ENCODE results near the gene TLR5.

The TLR5 gene

GRCh38 chr1:223152399-223152798 is 9.4 kb upstream of the TLR5 start:
- no peak for DNase-seq (ENCODE audit: low read depth in 2 of 3, low spot score in 1 of 3)

- no peak for DNase-seq (ENCODE audit: low read depth in 2 of 3, low spot score in 1 of 3)
Measured at GRCh38 chr1:223150443-223150842, 7.4 kb upstream of the TLR5 start.

DNA sequence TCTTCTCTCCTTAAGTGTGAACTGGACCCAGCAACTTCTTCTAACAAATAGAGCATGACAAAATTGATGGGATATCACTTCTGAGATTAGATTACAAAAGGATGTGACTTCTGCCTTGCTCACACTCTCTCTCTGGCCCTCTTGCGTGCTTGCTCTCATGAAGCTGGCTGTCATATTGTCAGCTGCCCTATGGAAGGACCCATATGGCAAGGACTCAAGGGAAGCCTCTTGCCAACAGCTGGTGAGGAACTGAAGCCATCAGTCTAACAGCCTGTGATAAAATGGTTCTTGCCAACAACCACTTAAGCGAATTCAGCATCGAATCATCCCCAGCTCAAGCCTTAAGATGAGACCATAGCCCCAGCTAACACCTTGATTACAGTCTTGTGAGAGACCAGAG is 4.8 kb upstream of the TLR5 start:
- no peak for DNase-seq (ENCODE audit: low read depth in 2 of 3, low spot score in 1 of 3)

GRCh38 chr1:223147409-223147808 is 4.4 kb upstream of the TLR5 start:
- DNase-seq (ENCODE audit: low read depth in 2 of 3, low spot score in 1 of 3), result no peak

DNA sequence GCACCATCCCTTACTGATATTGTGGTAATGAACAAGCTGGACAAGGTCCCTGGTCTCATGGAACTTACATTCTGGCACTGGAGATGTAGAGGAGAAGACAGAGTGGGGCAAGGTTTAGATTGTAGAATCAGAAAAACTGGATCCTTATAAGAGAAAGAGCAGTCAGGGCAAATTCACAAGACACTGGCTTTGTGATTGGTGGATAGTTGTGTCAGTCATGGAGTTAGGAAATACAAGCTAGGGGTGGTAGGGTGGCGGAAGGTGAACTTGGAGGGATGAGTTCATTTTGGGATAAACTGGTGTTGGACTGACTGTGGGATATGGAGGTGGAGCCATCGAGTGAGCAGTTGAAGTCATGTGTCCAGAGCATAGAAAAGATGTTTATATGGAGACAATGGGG is 3.7 kb upstream of the TLR5 start:
- no peak for DNase-seq (ENCODE audit: low read depth in 2 of 3, low spot score in 1 of 3)

GRCh38 chr1:223144914-223145313 is 1.9 kb upstream of the TLR5 start:
- DNase-seq (ENCODE audit: low read depth in 2 of 3, low spot score in 1 of 3), result no peak

- DNase-seq (ENCODE audit: low read depth in 2 of 3, low spot score in 1 of 3), result no peak
Measured at GRCh38 chr1:223144431-223144830, 1.4 kb upstream of the TLR5 start.

GRCh38 chr1:223143537-223144248 is 645 bp upstream of the TLR5 start:
- peak in 1 of 3 donors; percentile 13 for DNase-seq (ENCODE audit: low read depth in 2 of 3, low spot score in 1 of 3)

DNA sequence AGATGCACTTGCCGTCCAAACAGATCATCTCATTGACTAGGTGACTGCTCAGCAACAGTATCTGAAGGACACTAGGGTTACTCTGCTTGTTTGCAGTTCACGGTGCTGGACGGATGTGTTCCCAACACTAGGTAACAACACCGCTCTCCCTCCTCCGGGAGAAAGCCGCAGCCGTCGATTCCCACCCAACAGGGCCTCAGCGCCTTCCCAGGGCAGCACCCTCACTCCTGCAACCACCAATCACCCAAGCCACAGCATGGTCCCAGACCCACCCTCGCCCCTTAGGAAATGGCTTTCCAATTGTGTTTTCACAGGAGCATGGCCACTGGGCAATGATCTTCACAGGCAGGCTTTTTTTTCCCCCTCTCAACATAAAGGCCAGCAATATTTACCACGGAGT is 779 bp downstream of the TLR5 start:
- DNase-seq (ENCODE audit: low read depth in 2 of 3, low spot score in 1 of 3), result no peak

GRCh38 chr1:223140611-223141405 is 2.2 kb downstream of the TLR5 start:
- DNase-seq (ENCODE audit: low read depth in 2 of 3, low spot score in 1 of 3), result no peak

DNA sequence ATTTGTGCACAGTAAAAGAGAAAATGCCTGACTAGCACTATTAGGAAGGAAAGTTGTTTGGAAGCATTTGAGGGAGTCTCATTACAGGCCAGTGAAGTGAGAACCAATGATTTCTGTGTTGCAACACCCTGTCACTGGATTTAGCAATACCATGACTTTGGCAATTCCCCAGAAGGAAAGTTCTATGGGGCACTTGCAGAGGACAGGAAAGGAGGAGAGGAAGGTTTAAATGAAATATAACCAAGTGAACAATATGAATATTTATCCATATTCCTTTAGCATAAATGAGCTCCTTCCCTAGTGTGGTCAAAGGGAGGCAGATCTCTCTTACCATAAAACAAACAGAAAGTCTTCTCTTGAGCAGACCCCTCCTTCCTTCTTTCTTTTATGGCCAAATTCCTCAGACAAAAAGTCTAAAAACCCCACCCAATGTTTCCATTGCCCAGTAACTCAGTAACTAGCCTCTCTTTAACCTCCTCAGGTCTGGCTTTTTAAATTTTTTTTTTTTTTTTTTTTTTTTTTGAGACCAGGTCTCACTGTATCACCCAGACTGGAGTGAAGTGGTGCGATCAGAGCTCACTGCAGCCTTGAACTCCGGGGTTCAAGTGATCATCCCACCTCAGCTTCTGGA is 5.5 kb downstream of the TLR5 start:
- no peak for DNase-seq (ENCODE audit: low read depth in 2 of 3, low spot score in 1 of 3)

- DNase-seq (ENCODE audit: low read depth in 2 of 3, low spot score in 1 of 3), result no peak
Measured at GRCh38 chr1:223136086-223136485, 7.0 kb downstream of the TLR5 start.

GRCh38 chr1:223135176-223135942 is 7.7 kb downstream of the TLR5 start:
- no peak for DNase-seq (ENCODE audit: low read depth in 2 of 3, low spot score in 1 of 3)

- DNase-seq (ENCODE audit: low read depth in 2 of 3, low spot score in 1 of 3), result peak; percentile 66 to 70 (median 70)
Measured at GRCh38 chr1:223133824-223134435, 9.1 kb downstream of the TLR5 start.

- no peak for DNase-seq (ENCODE audit: low read depth in 2 of 3, low spot score in 1 of 3)
Measured at GRCh38 chr1:223133306-223133823, 9.7 kb downstream of the TLR5 start.

- DNase-seq (ENCODE audit: low read depth in 2 of 3, low spot score in 1 of 3), result peak; percentile 33 to 58 (median 56)
Measured at GRCh38 chr1:223129229-223129901, 13.7 kb downstream of the TLR5 start.

- no peak for DNase-seq (ENCODE audit: low read depth in 2 of 3, low spot score in 1 of 3)
Measured at GRCh38 chr1:223126741-223127140, 16.3 kb downstream of the TLR5 start.

GRCh38 chr1:223125766-223126165 is 17.3 kb downstream of the TLR5 start:
- DNase-seq (ENCODE audit: low read depth in 2 of 3, low spot score in 1 of 3), result no peak

DNA sequence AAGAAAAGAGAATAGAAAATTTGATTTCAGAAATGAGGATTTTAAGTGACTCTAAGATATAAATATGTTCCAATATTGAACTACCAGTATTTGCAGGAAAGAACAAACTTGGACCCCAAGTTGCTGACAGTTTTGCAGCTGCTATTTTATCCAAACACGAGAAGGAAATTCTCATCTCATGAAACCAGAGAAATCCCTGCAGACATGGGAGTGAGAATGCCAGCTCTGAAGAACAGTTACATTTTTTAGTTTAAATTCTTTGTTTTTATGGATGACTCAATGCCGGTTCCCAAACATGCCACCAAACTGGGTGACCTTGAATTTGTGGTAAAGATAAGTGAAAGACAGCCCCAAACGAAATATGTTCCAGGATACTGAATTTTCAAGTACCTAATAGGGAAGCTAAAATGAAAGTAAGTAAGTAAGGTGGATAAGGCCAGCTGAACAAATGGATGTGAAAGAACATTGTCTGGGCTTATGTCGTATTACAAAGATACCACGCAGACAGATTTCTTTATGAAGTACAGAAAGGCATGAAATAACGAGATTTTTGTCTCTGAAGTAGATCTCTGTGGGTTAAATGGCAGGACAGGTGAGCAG is 19.9 kb downstream of the TLR5 start:
- DNase-seq (ENCODE audit: low read depth in 2 of 3, low spot score in 1 of 3), result no peak

- no peak for DNase-seq (ENCODE audit: low read depth in 2 of 3, low spot score in 1 of 3)
Measured at GRCh38 chr1:223118418-223118817, 24.6 kb downstream of the TLR5 start.

Data from stimulated activated CD4-positive, alpha-beta T cell treated with anti-CD3 and anti-CD28 coated beads, Interleukin-12 subunit alpha, Interleukin-12 subunit beta, amount 100 ng/mL, for 48 hours (primary cell).